Measurements from ENCODE around the gene ADM5. TPM values are rescaled to one million over a fixed set of nuclear protein-coding genes. Genes with fewer than 3 reads are reported as not detected.

The ADM5 gene
- total and polyA plus RNA-seq, 2 experiments from 2014 or later: 2.2 to 5.1 TPM

- DNase-seq (ENCODE audit: low read depth in 1 of 2, low spot score in 1 of 2): no peak
- TF ChIP-seq CTCF (IDR thresholded peaks at IDR 0.05; ENCODE audit: low read depth, low read length): no peak
- Histone ChIP-seq H3K36me3 (peaks cover 50% of the 10 kb centered on the region), H3K27me3 (no peaks in the 10 kb centered on the region), H3K9me3 (ENCODE audit: low read depth) (no peaks in the 10 kb centered on the region), H3K27ac (no peak overlapping the region), H3K4me1 (ENCODE audit: low read depth) (no peaks in the 10 kb centered on the region), H3K4me3 (no peak overlapping the region)
These were observed 37.4 kb upstream of the ADM5 start for GRCh38 chr19:49651820-49652550.

- Histone ChIP-seq H3K27me3 (no peaks in the 10 kb centered on the region), H3K4me1 (ENCODE audit: low read depth) (no peaks in the 10 kb centered on the region), H3K9me3 (ENCODE audit: low read depth) (no peaks in the 10 kb centered on the region), H3K36me3 (peaks cover 48% of the 10 kb centered on the region), H3K27ac (no peak overlapping the region), H3K4me3 (no peak overlapping the region)
- no peak for DNase-seq (ENCODE audit: low read depth in 1 of 2, low spot score in 1 of 2)
- TF ChIP-seq CTCF (IDR thresholded peaks at IDR 0.05; ENCODE audit: low read depth, low read length): no peak
These were observed 36.6 kb upstream of the ADM5 start for GRCh38 chr19:49652551-49653465.

- Histone ChIP-seq H3K9me3 (ENCODE audit: low read depth) (no peaks in the 10 kb centered on the region), H3K36me3 (peaks cover 48% of the 10 kb centered on the region), H3K27ac (no peak overlapping the region), H3K4me3 (no peak overlapping the region), H3K27me3 (no peaks in the 10 kb centered on the region), H3K4me1 (ENCODE audit: low read depth) (no peaks in the 10 kb centered on the region)
- TF ChIP-seq CTCF (IDR thresholded peaks at IDR 0.05; ENCODE audit: low read depth, low read length): no peak
- no peak for DNase-seq (ENCODE audit: low read depth in 1 of 2, low spot score in 1 of 2)
These were observed 36.0 kb upstream of the ADM5 start for GRCh38 chr19:49653466-49653806.

GRCh38 chr19:49654581-49654980, 34.8 kb upstream of the ADM5 start:
- no peak for TF ChIP-seq CTCF (IDR thresholded peaks at IDR 0.05; ENCODE audit: low read depth, low read length)
- Histone ChIP-seq H3K27me3 (no peaks in the 10 kb centered on the region), H3K36me3 (peaks cover 47% of the 10 kb centered on the region), H3K27ac (no peak overlapping the region), H3K4me1 (ENCODE audit: low read depth) (no peaks in the 10 kb centered on the region), H3K9me3 (ENCODE audit: low read depth) (no peaks in the 10 kb centered on the region), H3K4me3 (no peak overlapping the region)
- no peak for DNase-seq (ENCODE audit: low read depth in 1 of 2, low spot score in 1 of 2)

- H3K36me3 ChIP-seq: peaks cover 44% of the 10 kb centered on the region
- H3K9me3 ChIP-seq (ENCODE audit: low read depth): no peaks in the 10 kb centered on the region
- no peak overlapping the region for H3K27ac ChIP-seq
- no peak for DNase-seq (ENCODE audit: low read depth in 1 of 2, low spot score in 1 of 2)
- H3K4me1 ChIP-seq (ENCODE audit: low read depth): no peaks in the 10 kb centered on the region
- no peaks in the 10 kb centered on the region for H3K27me3 ChIP-seq
- no peak for TF ChIP-seq CTCF (IDR thresholded peaks at IDR 0.05; ENCODE audit: low read depth, low read length)
- no peak overlapping the region for H3K4me3 ChIP-seq
These were observed 33.6 kb upstream of the ADM5 start for GRCh38 chr19:49655570-49656455.
